Neural cell (in vitro differentiated cells): Measurements from ENCODE around the gene GAPVD1.
"Not testable (repeated sequence)": the region's sequence is repeated elsewhere in the genome, so short reads cannot be mapped to it uniquely, and the experiment has no call there.

Experiments
- CTCF ChIP-seq: fragments of 450-650 bp; IDR thresholded peaks from 2 replicates; pipeline ENCODE4 v1.5.1; 2014; ENCODE audit warnings: antibody characterized with exemption, mild to moderate bottlenecking, moderate library complexity; ENCODE audit not compliant: poor library complexity, severe bottlenecking
- EP300 ChIP-seq: fragments of 450-650 bp; conservative IDR thresholded peaks from 2 replicates; pipeline ENCODE4 v1.6.1; 2014; ENCODE audit warnings: antibody characterized with exemption, mild to moderate bottlenecking, moderate library complexity; ENCODE audit not compliant: poor library complexity, severe bottlenecking
- EZH2 ChIP-seq: fragments of 200-600, 300-800 bp; shearing (Covaris generic), sonication (generic); IDR thresholded peaks from 2 replicates; pipeline ENCODE4 v1.6.1; 2014; ENCODE audit warnings: antibody characterized with exemption, low read length, borderline replicate concordance, mild to moderate bottlenecking; ENCODE audit not compliant: insufficient read depth, poor library complexity, severe bottlenecking
- POLR2AphosphoS5 ChIP-seq: IDR thresholded peaks from 2 replicates; pipeline ENCODE4 v1.6.1; 2012
- RAD21 ChIP-seq: fragments of 450-650 bp; conservative IDR thresholded peaks from 2 replicates; pipeline ENCODE4 v1.6.1; 2014; ENCODE audit warnings: antibody characterized with exemption, mild to moderate bottlenecking, moderate library complexity

DNA sequence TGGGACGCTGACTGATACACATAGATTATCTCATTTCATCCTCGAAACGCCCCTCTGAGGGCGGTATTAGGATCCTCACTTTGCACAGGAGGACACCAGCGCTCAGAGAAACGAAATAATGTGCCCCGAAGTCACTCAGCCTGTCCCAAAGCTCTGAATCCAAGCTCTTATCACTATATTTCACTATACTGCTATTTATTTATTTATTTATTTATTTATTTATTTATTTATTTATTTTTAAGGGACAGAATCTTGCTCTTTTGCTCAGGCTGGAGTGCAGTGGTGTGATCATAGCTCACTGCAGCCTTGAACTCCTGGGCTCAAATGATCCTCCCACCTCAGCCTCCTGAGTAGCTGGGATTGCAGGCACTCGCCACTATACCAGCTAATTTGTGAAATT lies 138.6 kb downstream of the GAPVD1 start:
- not testable (repeated sequence) for TF ChIP-seq RAD21, CTCF, EZH2, EP300, POLR2AphosphoS5
